ENCODE data around the gene LHFPL3.
"Not testable (repeated sequence)": the region's sequence is repeated elsewhere in the genome, so short reads cannot be mapped to it uniquely, and the experiment has no call there.

Gene LHFPL3

GRCh38 chr7:104695563-104695962, 367.2 kb downstream of the LHFPL3 start:
- no peak for TF ChIP-seq CTCF (IDR thresholded peaks at IDR 0.05; ENCODE audit: low read depth, low read length)
- TF ChIP-seq MAX (IDR thresholded peaks at IDR 0.05; ENCODE audit: low read depth, low read length) = no peak
- TF ChIP-seq POLR2A (IDR thresholded peaks at IDR 0.05; ENCODE audit: extremely low read depth, insufficient read length) = no peak
- TF ChIP-seq MYC (IDR thresholded peaks at IDR 0.05; ENCODE audit: low read depth, low read length) = no peak
- no peak for DNase-seq (ENCODE audit: low read depth)
- no peak overlapping the region for H3K4me3 ChIP-seq (ENCODE audit: low read depth, low read length)

GRCh38 chr7:104700336-104700735, 371.9 kb downstream of the LHFPL3 start:
- no peak for TF ChIP-seq MYC (IDR thresholded peaks at IDR 0.05; ENCODE audit: low read depth, low read length)
- no peak for TF ChIP-seq POLR2A (IDR thresholded peaks at IDR 0.05; ENCODE audit: extremely low read depth, insufficient read length)
- TF ChIP-seq MAX (IDR thresholded peaks at IDR 0.05; ENCODE audit: low read depth, low read length) = no peak
- no peak for TF ChIP-seq CTCF (IDR thresholded peaks at IDR 0.05; ENCODE audit: low read depth, low read length)
- H3K4me3 ChIP-seq (ENCODE audit: low read depth, low read length) = no peak overlapping the region

GRCh38 chr7:104721027-104721426, 392.6 kb downstream of the LHFPL3 start:
- not testable (repeated sequence) for DNase-seq (ENCODE audit: low read depth); H3K4me3 ChIP-seq (ENCODE audit: low read depth, low read length)

More at GRCh38 chr7:104700336-104700735, 371.9 kb downstream of the LHFPL3 start:
- DNase-seq (ENCODE audit: low read depth) = no peak

- no peak overlapping the region for H3K4me3 ChIP-seq (ENCODE audit: low read depth, low read length)
- no peak for DNase-seq (ENCODE audit: low read depth)
- no peak for TF ChIP-seq MYC (IDR thresholded peaks at IDR 0.05; ENCODE audit: low read depth, low read length)
- no peak for TF ChIP-seq MAX (IDR thresholded peaks at IDR 0.05; ENCODE audit: low read depth, low read length)
- TF ChIP-seq CTCF (IDR thresholded peaks at IDR 0.05; ENCODE audit: low read depth, low read length) = no peak
- no peak for TF ChIP-seq POLR2A (IDR thresholded peaks at IDR 0.05; ENCODE audit: extremely low read depth, insufficient read length)
Measured at GRCh38 chr7:104723001-104723400, 394.6 kb downstream of the LHFPL3 start.

GRCh38 chr7:104758504-104758903, 430.1 kb downstream of the LHFPL3 start:
- DNase-seq (ENCODE audit: low read depth) = no peak
- TF ChIP-seq POLR2A (IDR thresholded peaks at IDR 0.05; ENCODE audit: extremely low read depth, insufficient read length) = no peak
- no peak for TF ChIP-seq MAX (IDR thresholded peaks at IDR 0.05; ENCODE audit: low read depth, low read length)
- TF ChIP-seq CTCF (IDR thresholded peaks at IDR 0.05; ENCODE audit: low read depth, low read length) = no peak
- TF ChIP-seq MYC (IDR thresholded peaks at IDR 0.05; ENCODE audit: low read depth, low read length) = no peak
- no peak overlapping the region for H3K4me3 ChIP-seq (ENCODE audit: low read depth, low read length)

GRCh38 chr7:104761892-104762291, 433.5 kb downstream of the LHFPL3 start:
- TF ChIP-seq MAX (IDR thresholded peaks at IDR 0.05; ENCODE audit: low read depth, low read length) = no peak
- TF ChIP-seq POLR2A (IDR thresholded peaks at IDR 0.05; ENCODE audit: extremely low read depth, insufficient read length) = no peak
- no peak for TF ChIP-seq MYC (IDR thresholded peaks at IDR 0.05; ENCODE audit: low read depth, low read length)
- no peak for TF ChIP-seq CTCF (IDR thresholded peaks at IDR 0.05; ENCODE audit: low read depth, low read length)

More at GRCh38 chr7:104761892-104762291, 433.5 kb downstream of the LHFPL3 start:
- no peak for DNase-seq (ENCODE audit: low read depth)
- H3K4me3 ChIP-seq (ENCODE audit: low read depth, low read length) = no peak overlapping the region
